HL-60 (cell line): Measurements from ENCODE around the gene DNAAF8.

Source experiments
- DNase-seq, 2 experiments: peaks; one replicate each; pipeline ENCODE4 v3.0.0-alpha.2; 2010 to 2020; ENCODE audit warnings: low read depth in 1 of 2, low spot score in 1 of 2
- H3K27ac ChIP-seq: fragments of 250-450 bp; sonication (Bioruptor Pico); replicated peaks from 2 replicates; pipeline ENCODE4 v1.5.1; 2020; ENCODE audit warnings: mild to moderate bottlenecking, moderate library complexity
- H3K27me3 ChIP-seq: fragments of 250-450 bp; sonication (Bioruptor Pico); 2 replicates; pipeline ENCODE4 v1.5.1; 2021; ENCODE audit warnings: mild to moderate bottlenecking, moderate library complexity; ENCODE audit not compliant: insufficient read depth, poor library complexity, severe bottlenecking
- H3K4me3 ChIP-seq: replicated peaks from 2 replicates; pipeline ENCODE4 v1.5.1; 2011; ENCODE audit warnings: mild to moderate bottlenecking, control low read depth, low read length; ENCODE audit not compliant: insufficient read depth
- CTCF ChIP-seq: IDR thresholded peaks from one replicate; pipeline ENCODE4 v1.5.1; 2011; ENCODE audit warnings: low read length, control low read depth, inconsistent platforms; ENCODE audit not compliant: insufficient read depth
- GABPA ChIP-seq: IDR thresholded peaks from 2 replicates; pipeline ENCODE4 v1.6.1; 2012; ENCODE audit warnings: low read depth
- POLR2AphosphoS5 ChIP-seq: IDR thresholded peaks from 2 replicates; pipeline ENCODE4 v1.6.1; 2012; ENCODE audit warnings: low read depth
- SPI1 ChIP-seq: IDR thresholded peaks from 2 replicates; pipeline ENCODE4 v1.6.1; 2012; ENCODE audit warnings: low read depth, mild to moderate bottlenecking, borderline replicate concordance
- TF ChIP-seq, protein P1 (sequence below): IDR thresholded peaks from 2 replicates; pipeline ENCODE4 v1.6.1; 2012; ENCODE audit warnings: low read depth; ENCODE audit not compliant: insufficient replicate concordance

DNAAF8 gene

DNA sequence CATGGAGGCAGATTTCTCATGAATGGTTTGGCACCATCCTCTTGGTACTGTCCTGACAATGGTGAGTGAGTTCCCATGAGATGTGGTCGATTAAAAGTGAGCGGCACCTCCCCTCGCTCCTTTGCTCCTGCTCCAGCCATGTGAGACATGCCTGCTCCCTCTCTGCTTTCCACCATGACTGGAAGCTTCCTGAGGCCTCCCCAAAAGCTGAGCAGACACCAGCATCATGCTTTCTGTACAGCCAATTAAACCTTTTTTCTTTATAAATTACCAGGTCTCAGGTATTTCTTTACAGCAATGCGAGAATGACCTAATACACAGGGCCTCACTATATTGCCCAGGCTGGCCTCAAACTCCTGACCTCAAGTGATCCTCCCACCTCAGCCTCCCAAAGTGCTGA, 20.5 kb downstream of the DNAAF8 start:
- TF ChIP-seq GABPA = no peak
- no peak for TF ChIP-seq SPI1
- no peak for TF ChIP-seq POLR2AphosphoS5
- no peak for TF ChIP-seq CTCF
- TF ChIP-seq, protein P1, sequence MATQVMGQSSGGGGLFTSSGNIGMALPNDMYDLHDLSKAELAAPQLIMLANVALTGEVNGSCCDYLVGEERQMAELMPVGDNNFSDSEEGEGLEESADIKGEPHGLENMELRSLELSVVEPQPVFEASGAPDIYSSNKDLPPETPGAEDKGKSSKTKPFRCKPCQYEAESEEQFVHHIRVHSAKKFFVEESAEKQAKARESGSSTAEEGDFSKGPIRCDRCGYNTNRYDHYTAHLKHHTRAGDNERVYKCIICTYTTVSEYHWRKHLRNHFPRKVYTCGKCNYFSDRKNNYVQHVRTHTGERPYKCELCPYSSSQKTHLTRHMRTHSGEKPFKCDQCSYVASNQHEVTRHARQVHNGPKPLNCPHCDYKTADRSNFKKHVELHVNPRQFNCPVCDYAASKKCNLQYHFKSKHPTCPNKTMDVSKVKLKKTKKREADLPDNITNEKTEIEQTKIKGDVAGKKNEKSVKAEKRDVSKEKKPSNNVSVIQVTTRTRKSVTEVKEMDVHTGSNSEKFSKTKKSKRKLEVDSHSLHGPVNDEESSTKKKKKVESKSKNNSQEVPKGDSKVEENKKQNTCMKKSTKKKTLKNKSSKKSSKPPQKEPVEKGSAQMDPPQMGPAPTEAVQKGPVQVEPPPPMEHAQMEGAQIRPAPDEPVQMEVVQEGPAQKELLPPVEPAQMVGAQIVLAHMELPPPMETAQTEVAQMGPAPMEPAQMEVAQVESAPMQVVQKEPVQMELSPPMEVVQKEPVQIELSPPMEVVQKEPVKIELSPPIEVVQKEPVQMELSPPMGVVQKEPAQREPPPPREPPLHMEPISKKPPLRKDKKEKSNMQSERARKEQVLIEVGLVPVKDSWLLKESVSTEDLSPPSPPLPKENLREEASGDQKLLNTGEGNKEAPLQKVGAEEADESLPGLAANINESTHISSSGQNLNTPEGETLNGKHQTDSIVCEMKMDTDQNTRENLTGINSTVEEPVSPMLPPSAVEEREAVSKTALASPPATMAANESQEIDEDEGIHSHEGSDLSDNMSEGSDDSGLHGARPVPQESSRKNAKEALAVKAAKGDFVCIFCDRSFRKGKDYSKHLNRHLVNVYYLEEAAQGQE = no peak
- Histone ChIP-seq H3K27ac (no peak overlapping the region), H3K4me3 (no peak overlapping the region), H3K27me3 (no peaks in the 10 kb centered on the region)
- DNase-seq = no peak

DNA sequence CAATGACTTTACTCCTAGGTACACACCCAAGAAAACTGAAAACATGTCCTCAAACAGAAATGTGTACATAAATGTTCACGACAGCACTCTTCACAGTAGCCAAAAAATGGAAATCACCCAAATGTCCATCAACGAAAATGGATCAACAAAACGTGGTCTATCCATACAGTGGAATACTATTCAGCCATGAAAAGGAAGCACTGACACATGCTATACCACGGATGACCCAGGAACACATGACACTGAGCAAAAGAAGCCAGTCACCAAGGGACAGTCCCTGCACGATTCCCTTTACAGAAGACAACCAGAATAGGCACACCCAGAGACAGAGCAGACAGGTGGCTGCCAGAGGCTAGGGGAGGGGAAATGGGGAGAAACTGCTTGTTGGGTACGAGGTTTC, 21.4 kb downstream of the DNAAF8 start:
- no peak for TF ChIP-seq CTCF
- no peak for TF ChIP-seq POLR2AphosphoS5
- TF ChIP-seq SPI1 = no peak
- TF ChIP-seq GABPA = no peak
- TF ChIP-seq, protein P1 = no peak
- Histone ChIP-seq H3K27ac (no peak overlapping the region), H3K4me3 (no peak overlapping the region), H3K27me3 (no peaks in the 10 kb centered on the region)
- DNase-seq = no peak

DNA sequence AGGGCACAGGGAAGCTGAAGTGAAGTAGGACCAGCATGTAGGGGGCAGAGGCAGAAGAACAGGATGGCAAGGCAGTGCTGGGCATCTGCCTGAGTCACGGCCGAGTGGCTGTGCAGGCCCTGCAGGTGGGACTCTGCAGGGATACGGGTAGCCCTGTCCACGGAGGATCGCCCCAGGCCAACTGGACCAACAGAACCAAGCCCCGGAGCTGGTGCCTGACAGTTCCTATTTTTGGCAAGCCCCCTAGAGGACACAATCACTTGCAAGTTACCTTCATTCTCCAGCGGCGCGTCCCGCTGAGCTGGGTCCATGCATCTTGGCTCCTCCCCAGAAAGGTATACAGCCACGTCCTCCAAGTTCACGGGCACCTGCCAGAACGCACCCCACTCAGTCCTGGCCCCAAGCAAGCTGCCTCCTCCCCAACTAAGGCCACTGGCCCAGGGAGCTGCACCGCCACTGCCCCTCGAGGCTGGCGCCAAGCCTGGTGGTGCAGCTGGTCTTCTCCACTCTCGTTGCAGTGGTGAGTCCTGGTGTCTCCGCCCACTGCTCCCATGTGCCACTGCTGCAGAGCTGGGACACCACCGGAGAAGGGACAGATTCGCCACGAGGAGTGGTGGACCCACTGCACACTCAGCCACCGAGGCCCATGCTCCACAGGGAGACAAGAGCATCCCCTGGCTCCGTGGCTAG, 26.0 kb downstream of the DNAAF8 start:
- DNase-seq = no peak
- Histone ChIP-seq H3K27ac (no peak overlapping the region), H3K4me3 (no peak overlapping the region), H3K27me3 (no peaks in the 10 kb centered on the region)
- TF ChIP-seq POLR2AphosphoS5 (no peak), CTCF (no peak), GABPA (no peak), SPI1 (no peak)
- TF ChIP-seq, protein P1 = no peak
